Thoracic aorta (tissue), 2 donors: ENCODE measurements around the gene OR5D13. TPM values are rescaled to one million over a fixed set of nuclear protein-coding genes. Genes with fewer than 3 reads are reported as not detected.

ENCODE experiments used
- ATAC-seq: fragments of 150-250 bp; one replicate; pipeline ENCODE4 v1.8.0; 2017; ENCODE audit warnings: low read depth; ENCODE audit not compliant: insufficient number of reproducible peaks, low FRiP score
- DNase-seq: peaks from one replicate; pipeline ENCODE4 v3.0.0-alpha.2; 2020; ENCODE audit warnings: low spot score
- H3K27ac ChIP-seq, 2 donors: fragments of 200-600 bp; sonication (generic); 1 replicate in 1 of 2; 2 replicates in 1 of 2; pipeline ENCODE4 v1.5.1; 2016; ENCODE audit warnings: mild to moderate bottlenecking in 2 of 2, moderate library complexity in 2 of 2
- H3K27me3 ChIP-seq: fragments of 200-600 bp; sonication (generic); replicated peaks from 2 replicates; pipeline ENCODE4 v1.6.0; 2016; ENCODE audit warnings: mild to moderate bottlenecking; ENCODE audit not compliant: insufficient read depth
- H3K36me3 ChIP-seq: fragments of 200-600 bp; sonication (generic); one replicate; pipeline ENCODE4 v1.5.1; 2016
- H3K4me1 ChIP-seq, 2 donors: fragments of 200-600 bp; sonication (generic); 1 replicate in 1 of 2; 2 replicates in 1 of 2; pipeline versions ENCODE4 v1.5.1 to v1.6.0; 2016; ENCODE audit warnings: low read depth in 2 of 2, mild to moderate bottlenecking in 1 of 2; ENCODE audit not compliant: control insufficient read depth in 1 of 2
- H3K4me3 ChIP-seq: fragments of 200-600 bp; sonication (generic); 2 replicates; pipeline ENCODE4 v1.5.1; 2016; ENCODE audit warnings: mild to moderate bottlenecking
- H3K9me3 ChIP-seq: fragments of 200-600 bp; sonication (generic); 2 replicates; pipeline ENCODE4 v1.5.1; 2016
- CTCF ChIP-seq: fragments of 200-600 bp; sonication (generic); IDR thresholded peaks from one replicate; pipeline ENCODE4 v1.5.1; 2019; ENCODE audit warnings: antibody characterized with exemption
- total RNA-seq, 2 donors: library from RNA; depleted of rRNA; stranded (reverse); fragments of >200 nt; gene quantifications; one replicate each; pipeline versions ENCODE4 v1.1.0 to v1.2.3, GENCODE V29; 2016

OR5D13 gene, protein sequence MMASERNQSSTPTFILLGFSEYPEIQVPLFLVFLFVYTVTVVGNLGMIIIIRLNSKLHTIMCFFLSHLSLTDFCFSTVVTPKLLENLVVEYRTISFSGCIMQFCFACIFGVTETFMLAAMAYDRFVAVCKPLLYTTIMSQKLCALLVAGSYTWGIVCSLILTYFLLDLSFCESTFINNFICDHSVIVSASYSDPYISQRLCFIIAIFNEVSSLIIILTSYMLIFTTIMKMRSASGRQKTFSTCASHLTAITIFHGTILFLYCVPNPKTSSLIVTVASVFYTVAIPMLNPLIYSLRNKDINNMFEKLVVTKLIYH
- total RNA-seq, result not detected

DNA sequence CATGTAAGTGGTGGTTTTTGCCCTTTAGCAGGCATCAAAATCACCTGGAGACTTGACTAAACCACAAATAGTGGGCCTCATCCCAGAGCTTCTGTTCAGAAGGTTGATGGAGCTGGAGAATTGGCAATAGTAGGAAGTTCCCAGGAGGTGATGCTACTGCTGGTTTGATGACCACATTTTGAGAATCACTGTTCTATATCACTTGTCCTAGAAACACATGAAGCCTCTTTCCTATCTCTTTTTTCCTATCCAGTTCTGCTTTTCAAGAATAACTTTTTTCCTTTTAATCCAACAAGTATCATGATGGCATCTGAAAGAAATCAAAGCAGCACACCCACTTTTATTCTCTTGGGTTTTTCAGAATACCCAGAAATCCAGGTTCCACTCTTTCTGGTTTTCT is at the start of gene OR5D13:
Gene OR5D13 (plus strand): TSS at position 301 of the 400 bp plus-strand sequence. CDS start 0 bp downstream, at position 301.
- Histone ChIP-seq H3K27me3 (no peaks in the 10 kb centered on the region), H3K27ac (no peak within 1 kb of the TSS), H3K36me3 (no peaks in the 10 kb centered on the region), H3K4me3 (no peak within 1 kb of the TSS), H3K4me1 (no peaks in the 10 kb centered on the region), H3K9me3 (no peaks in the 10 kb centered on the region)
- ATAC-seq (no peak), DNase-seq (no peak)
- no peak for TF ChIP-seq CTCF

GRCh38 chr11:55726715-55727324 is 46.4 kb upstream of the OR5D13 start:
- DNase-seq, result no peak
- Histone ChIP-seq H3K4me1 (no peaks in the 10 kb centered on the region), H3K4me3 (no peak overlapping the region), H3K27ac (no peak overlapping the region), H3K9me3 (no peaks in the 10 kb centered on the region), H3K36me3 (no peaks in the 10 kb centered on the region), H3K27me3 (no peaks in the 10 kb centered on the region)
- ATAC-seq, result no peak
- TF ChIP-seq CTCF, result no peak

- Histone ChIP-seq H3K4me1 (no peaks in the 10 kb centered on the region), H3K4me3 (no peak overlapping the region), H3K27ac (no peak overlapping the region), H3K27me3 (no peaks in the 10 kb centered on the region), H3K9me3 (no peaks in the 10 kb centered on the region), H3K36me3 (no peaks in the 10 kb centered on the region)
- TF ChIP-seq CTCF, result no peak
- no peak for ATAC-seq
- no peak for DNase-seq
Observed at GRCh38 chr11:55732936-55733335, 40.3 kb upstream of the OR5D13 start.

DNA sequence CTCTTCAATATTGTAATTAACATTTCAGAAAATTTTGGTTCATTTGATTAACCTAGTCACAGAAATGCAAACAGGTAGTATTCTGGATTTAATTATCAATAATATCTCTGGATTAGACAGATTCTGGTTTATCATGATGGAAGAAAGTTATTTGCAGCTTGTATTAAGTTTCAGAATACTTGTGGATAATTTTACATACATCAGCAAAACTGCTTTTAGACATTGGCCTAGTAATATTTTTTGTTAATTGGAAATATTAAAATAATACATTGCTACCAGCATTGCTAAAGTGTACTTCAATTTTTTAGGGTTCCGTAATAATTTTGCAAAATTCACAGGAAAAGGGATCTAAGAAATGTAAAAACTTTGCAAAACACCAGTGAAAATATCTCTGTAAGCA is 18.4 kb downstream of the OR5D13 start:
- no peak overlapping the region for H3K4me3 ChIP-seq
- no peaks in the 10 kb centered on the region for H3K4me1 ChIP-seq
- H3K36me3 ChIP-seq, result no peaks in the 10 kb centered on the region
- no peaks in the 10 kb centered on the region for H3K27me3 ChIP-seq
- no peaks in the 10 kb centered on the region for H3K9me3 ChIP-seq
- no peak overlapping the region for H3K27ac ChIP-seq
- ATAC-seq, result no peak
- no peak for TF ChIP-seq CTCF
- no peak for DNase-seq

DNA sequence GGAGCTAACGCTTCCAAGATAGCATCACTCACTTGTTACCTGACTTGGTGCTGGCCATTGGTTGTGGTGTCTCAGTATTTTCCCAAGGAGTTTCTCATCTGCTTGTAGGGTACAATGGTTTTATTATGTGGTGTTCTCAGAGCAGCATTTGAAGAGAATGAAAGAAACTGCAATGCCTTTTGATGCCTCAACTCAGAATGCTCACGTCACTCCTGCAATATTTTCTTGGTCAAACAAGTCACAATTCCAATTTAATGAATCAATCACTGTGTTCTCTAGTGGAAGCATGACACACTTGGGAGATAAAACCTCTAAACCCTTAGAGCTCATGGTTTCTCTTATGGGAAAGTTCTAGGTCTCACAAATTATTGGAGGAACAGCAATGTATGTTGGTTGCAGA is 20.1 kb downstream of the OR5D13 start:
- Histone ChIP-seq H3K36me3 (no peaks in the 10 kb centered on the region), H3K27ac (no peak overlapping the region), H3K27me3 (no peaks in the 10 kb centered on the region), H3K4me3 (no peak overlapping the region), H3K4me1 (no peaks in the 10 kb centered on the region), H3K9me3 (no peaks in the 10 kb centered on the region)
- no peak for ATAC-seq
- no peak for DNase-seq
- TF ChIP-seq CTCF, result no peak
